Endothelial cell of hepatic sinusoid (primary cell): Measurements from ENCODE around the gene RFX2.

Source experiments
- in situ Hi-C: cut with HindIII; loops from 2 replicates; pipeline ENCODE4 v1.10.0; 2017; ENCODE audit warnings: low sequenced_read_pairs

The RFX2 gene

GRCh38 chr19:6110360-6110977, at the start of gene RFX2:
RFX2 (minus strand) TSS chr19:6110500; CDS start chr19:6047496, 63,004 bp downstream.
- in situ Hi-C loops: no loop called here

- in situ Hi-C loops: no loop called here
Measured at GRCh38 chr19:6156033-6156432, 45.7 kb upstream of the RFX2 start.

- in situ Hi-C loops: no loop called here
Measured at GRCh38 chr19:6150289-6150688, 40.0 kb upstream of the RFX2 start.

GRCh38 chr19:6141217-6141616, 30.9 kb upstream of the RFX2 start:
- in situ Hi-C loops: loop anchor here (10.0 kb wide), 2 partner anchors 194 to 306 kb away; partner anchors contain the start of genes ACER1 and FUT6

- in situ Hi-C loops: no loop called here
Measured at GRCh38 chr19:6138511-6138910, 28.2 kb upstream of the RFX2 start.

GRCh38 chr19:6138066-6138465, 27.8 kb upstream of the RFX2 start:
- in situ Hi-C loops: no loop called here

GRCh38 chr19:6133231-6133630, 22.9 kb upstream of the RFX2 start:
- in situ Hi-C loops: no loop called here

- in situ Hi-C loops: no loop called here
Measured at GRCh38 chr19:6132482-6132881, 22.2 kb upstream of the RFX2 start.

- in situ Hi-C loops: no loop called here
Measured at GRCh38 chr19:6127716-6128335, 17.5 kb upstream of the RFX2 start.

- in situ Hi-C loops: no loop called here
Measured at GRCh38 chr19:6126335-6126974, 16.2 kb upstream of the RFX2 start.

GRCh38 chr19:6125571-6125989, 15.3 kb upstream of the RFX2 start:
- in situ Hi-C loops: no loop called here

- in situ Hi-C loops: loop anchor here (5.0 kb wide), 1 partner anchor 77 kb away; no protein-coding TSS in a partner anchor
Measured at GRCh38 chr19:6119031-6119430, 8.7 kb upstream of the RFX2 start.

GRCh38 chr19:6118043-6118442, 7.7 kb upstream of the RFX2 start:
- in situ Hi-C loops: loop anchor here (5.0 kb wide), 1 partner anchor 76 kb away; no protein-coding TSS in a partner anchor

GRCh38 chr19:6117534-6117933, 7.2 kb upstream of the RFX2 start:
- in situ Hi-C loops: loop anchor here (5.0 kb wide), 1 partner anchor 75 kb away; no protein-coding TSS in a partner anchor

GRCh38 chr19:6116749-6117430, 6.6 kb upstream of the RFX2 start:
- in situ Hi-C loops: loop anchor here (5.0 kb wide), 1 partner anchor 75 kb away; no protein-coding TSS in a partner anchor

- in situ Hi-C loops: loop anchor here (5.0 kb wide), 1 partner anchor 74 kb away; no protein-coding TSS in a partner anchor
Measured at GRCh38 chr19:6115992-6116391, 5.7 kb upstream of the RFX2 start.

- in situ Hi-C loops: no loop called here
Measured at GRCh38 chr19:6113616-6114188, 3.4 kb upstream of the RFX2 start.

- in situ Hi-C loops: no loop called here
Measured at GRCh38 chr19:6109947-6110346, 353 bp downstream of the RFX2 start.

- in situ Hi-C loops: no loop called here
Measured at GRCh38 chr19:6108721-6109633, 1.3 kb downstream of the RFX2 start.
